ENCODE measurements around the gene TM2D3. TPM values are rescaled to one million over a fixed set of nuclear protein-coding genes. Genes with fewer than 3 reads are reported as not detected.

Gene TM2D3
- total and polyA plus RNA-seq, 8 donors, result 20.4 to 128 (median 46.2) TPM

- H3K9me3 ChIP-seq, result no peaks in the 10 kb centered on the region
- no peaks in the 10 kb centered on the region for H3K27me3 ChIP-seq
- no peak overlapping the region for H3K4me3 ChIP-seq
- TF ChIP-seq CTCF (IDR thresholded peaks at IDR 0.05), result no peak
- TF ChIP-seq POLR2A (IDR thresholded peaks at IDR 0.05), result no peak
- no peak for TF ChIP-seq POLR2AphosphoS5 (IDR thresholded peaks at IDR 0.05)
- TF ChIP-seq EP300 (IDR thresholded peaks at IDR 0.05), result no peak
- H3K4me1 ChIP-seq, result no peaks in the 10 kb centered on the region
- WGBS, 5 donors, result 93 to 100% (median 97%) methylated on average over 1 of the region's 1 CpG
- intact Hi-C loops (cut with DNase I; ENCODE audit: low total_unique reads), result no loop called here
- no peak overlapping the region for H3K27ac ChIP-seq
- peaks cover 52 to 98% (median 98%) of the 10 kb centered on the region in 4 donors for H3K36me3 ChIP-seq
- DNase-seq, result no peak
These were observed 44.6 kb upstream of the TM2D3 start for GRCh38 chr15:101696829-101697228.

- no peak overlapping the region for H3K27ac ChIP-seq
- no peaks in the 10 kb centered on the region for H3K27me3 ChIP-seq
- TF ChIP-seq POLR2AphosphoS5 (IDR thresholded peaks at IDR 0.05), result no peak
- no peak for TF ChIP-seq EP300 (IDR thresholded peaks at IDR 0.05)
- no peak for TF ChIP-seq CTCF (IDR thresholded peaks at IDR 0.05)
- no peak for TF ChIP-seq POLR2A (IDR thresholded peaks at IDR 0.05)
- intact Hi-C loops (cut with DNase I; ENCODE audit: low total_unique reads), result no loop called here
- no peaks in the 10 kb centered on the region for H3K9me3 ChIP-seq
- H3K36me3 ChIP-seq, result peaks cover 30 to 93% (median 91%) of the 10 kb centered on the region in 4 donors
- DNase-seq, result no peak
- H3K4me1 ChIP-seq, result no peaks in the 10 kb centered on the region
- no peak overlapping the region for H3K4me3 ChIP-seq
- 94 to 100% (median 96%) methylated on average over 2 of the region's 2 CpGs for WGBS, 5 donors
These were observed 42.1 kb upstream of the TM2D3 start for GRCh38 chr15:101694261-101694660.

- intact Hi-C loops (cut with DNase I; ENCODE audit: low total_unique reads), result no loop called here
- no peak for TF ChIP-seq CTCF (IDR thresholded peaks at IDR 0.05)
- no peak for TF ChIP-seq EP300 (IDR thresholded peaks at IDR 0.05)
- TF ChIP-seq POLR2A (IDR thresholded peaks at IDR 0.05), result no peak
- TF ChIP-seq POLR2AphosphoS5 (IDR thresholded peaks at IDR 0.05), result no peak
- H3K9me3 ChIP-seq, result no peaks in the 10 kb centered on the region
- no peaks in the 10 kb centered on the region for H3K27me3 ChIP-seq
- DNase-seq, result no peak
- H3K4me3 ChIP-seq, result no peak overlapping the region
- no peak overlapping the region for H3K27ac ChIP-seq
- peaks cover 21 to 89% (median 80%) of the 10 kb centered on the region in 4 donors for H3K36me3 ChIP-seq
- no peaks in the 10 kb centered on the region for H3K4me1 ChIP-seq
- 64 to 75% (median 69%) methylated on average over 4 of the region's 4 CpGs for WGBS, 5 donors
These were observed 40.8 kb upstream of the TM2D3 start for GRCh38 chr15:101692801-101693598.

GRCh38 chr15:101689901-101690300 is 37.7 kb upstream of the TM2D3 start:
- 85 to 99% (median 93%) methylated on average over 6 of the region's 6 CpGs for WGBS, 5 donors
- H3K4me3 ChIP-seq, result no peak overlapping the region
- H3K27me3 ChIP-seq, result no peaks in the 10 kb centered on the region
- no peaks in the 10 kb centered on the region for H3K4me1 ChIP-seq
- no peaks in the 10 kb centered on the region for H3K9me3 ChIP-seq
- intact Hi-C loops (cut with DNase I; ENCODE audit: low total_unique reads), result no loop called here
- DNase-seq, result no peak
- H3K27ac ChIP-seq, result no peak overlapping the region
- TF ChIP-seq CTCF (IDR thresholded peaks at IDR 0.05), result no peak
- TF ChIP-seq POLR2AphosphoS5 (IDR thresholded peaks at IDR 0.05), result no peak
- TF ChIP-seq POLR2A (IDR thresholded peaks at IDR 0.05), result no peak
- TF ChIP-seq EP300 (IDR thresholded peaks at IDR 0.05), result no peak
- peaks cover 19 to 83% (median 78%) of the 10 kb centered on the region in 4 donors for H3K36me3 ChIP-seq
